K562 (cell line): ENCODE data around the gene PLPPR1. TPM values are rescaled to one million over a fixed set of nuclear protein-coding genes. Genes with fewer than 3 reads are reported as not detected.

Experiments used
- ATAC-seq: fragments of 200-7000 bp; cut with Tn5 transposase; 3 replicates; pipeline ENCODE4 v1.9.1; 2020; ENCODE audit warnings: moderate library complexity
- BruUV-seq: library from RNA; stranded (reverse); fragments of 400-500 nt; replicated peaks from 2 replicates; lab custom pipeline; 2021; lab: Mats Ljungman, UMichigan
- CTCF ChIA-PET: fragments of 300-600 bp; formaldehyde crosslinking; extraction: SDS; loops from one replicate; lab custom pipeline; 2021; ENCODE audit warnings: low intra/inter-chr PET ratio; lab: Yijun Ruan, JAX
- POLR2A ChIA-PET: fragments of 300-600, 350-650 bp; sonication (Branson Sonifier 250); formaldehyde crosslinking; extraction: SDS; loops from one replicate; lab custom pipeline; 2021; ENCODE audit warnings: antibody characterized with exemption, inconsistent platforms; lab: Yijun Ruan, JAX
- DNase-seq, 4 experiments: peaks; one replicate each; pipeline versions ENCODE4 v3.0.0 to v3.0.0-alpha.2; 2011 to 2018; ENCODE audit warnings: low spot score in 3 of 4, mixed read lengths in 3 of 4; ENCODE audit errors: extremely low read depth in 1 of 4
- FAIRE-seq: peaks from 2 replicates; lab custom pipeline; 2011; peaks lifted over from hg19 to GRCh38; lab: Jason Lieb, UNC
- H2AFZ ChIP-seq: 2 replicates; pipeline ENCODE4 v1.6.0; 2011; ENCODE audit warnings: low read depth, low read length, control low read depth, inconsistent platforms
- H3K27ac ChIP-seq: fragments of 200-600 bp; 3 replicates; pipeline ENCODE4 v1.8.0; 2011; ENCODE audit warnings: low read depth, mild to moderate bottlenecking, control low read depth, inconsistent platforms, low read length, moderate library complexity, mixed read lengths; ENCODE audit errors: extremely low read depth
- H3K27me3 ChIP-seq, 2 experiments: fragments of 300-600 bp in 1 of 2; 2 replicates in 1 of 2; 3 replicates in 1 of 2; pipeline versions ENCODE4 v1.6.0 to v1.8.0; 2011; ENCODE audit warnings: inconsistent platforms in 2 of 2, low read length in 2 of 2, mild to moderate bottlenecking in 1 of 2, mixed read lengths in 1 of 2, moderate library complexity in 1 of 2; ENCODE audit not compliant: control insufficient read depth in 2 of 2, insufficient read depth in 2 of 2
- H3K36me3 ChIP-seq: fragments of 300-600 bp; 3 replicates; pipeline ENCODE4 v1.8.0; 2011; ENCODE audit warnings: mild to moderate bottlenecking, low read length, inconsistent platforms; ENCODE audit not compliant: control insufficient read depth, insufficient read depth
- H3K4me1 ChIP-seq, 2 experiments: fragments of 200-600 bp in 1 of 2; replicated peaks in 1 of 2; 2 replicates in 1 of 2; 3 replicates in 1 of 2; pipeline versions ENCODE4 v1.5.1 to v1.8.0; 2011; ENCODE audit warnings: inconsistent platforms in 2 of 2, low read length in 2 of 2, mild to moderate bottlenecking in 1 of 2, mixed read lengths in 1 of 2, moderate library complexity in 1 of 2; ENCODE audit not compliant: control insufficient read depth in 2 of 2, insufficient read depth in 2 of 2
- H3K4me2 ChIP-seq: 2 replicates; pipeline ENCODE4 v1.6.1; 2011; ENCODE audit warnings: low read length, control low read depth, inconsistent platforms, mixed read lengths; ENCODE audit not compliant: insufficient read depth
- H3K4me3 ChIP-seq: fragments of 200-600 bp; sonication (generic), shearing (Covaris generic); 2 replicates; pipeline ENCODE4 v1.5.1; 2016; ENCODE audit warnings: control low read depth, inconsistent platforms
- H3K79me2 ChIP-seq: fragments of 200-600 bp; 3 replicates; pipeline ENCODE4 v1.8.0; 2011; ENCODE audit warnings: low read length, inconsistent platforms; ENCODE audit not compliant: control insufficient read depth, insufficient read depth
- H3K9ac ChIP-seq, 2 experiments: 2 replicates each; pipeline versions ENCODE4 v1.6.0 to v1.6.1; 2011; ENCODE audit warnings: low read depth in 2 of 2, low read length in 2 of 2, control low read depth in 1 of 2, inconsistent platforms in 1 of 2, mild to moderate bottlenecking in 1 of 2, mixed read lengths in 1 of 2; ENCODE audit not compliant: insufficient read depth in 1 of 2
- H3K9me1 ChIP-seq: one replicate; pipeline ENCODE4 v1.6.0; 2011; ENCODE audit warnings: inconsistent platforms, mild to moderate bottlenecking, low read length, moderate library complexity; ENCODE audit not compliant: control insufficient read depth, insufficient read depth
- H3K9me3 ChIP-seq: replicated peaks from 2 replicates; pipeline ENCODE4 v1.5.1; 2011; ENCODE audit warnings: low read depth, low read length, inconsistent platforms; ENCODE audit not compliant: control insufficient read depth, insufficient read depth
- H4K20me1 ChIP-seq: replicated peaks from 2 replicates; pipeline ENCODE4 v1.6.1; 2011; ENCODE audit warnings: low read length, inconsistent platforms, mixed read lengths; ENCODE audit not compliant: control insufficient read depth, insufficient read depth
- ARID2 ChIP-seq: fragments of 450-650 bp; IDR thresholded peaks from 2 replicates; pipeline ENCODE4 v1.6.1; 2017; ENCODE audit warnings: antibody characterized with exemption, mild to moderate bottlenecking
- BRF1 ChIP-seq: IDR thresholded peaks from 3 replicates; pipeline ENCODE4 v1.6.1; 2011; ENCODE audit warnings: borderline replicate concordance, mild to moderate bottlenecking; ENCODE audit not compliant: insufficient read length; ENCODE audit errors: extremely low read depth
- EZH2 ChIP-seq: IDR thresholded peaks from 2 replicates; pipeline ENCODE4 v1.6.1; 2012; ENCODE audit warnings: low read depth, mild to moderate bottlenecking, inconsistent platforms, low read length, borderline replicate concordance
- HDAC2 ChIP-seq: fragments of 450-650 bp; IDR thresholded peaks from 2 replicates; pipeline ENCODE4 v1.6.1; 2016; ENCODE audit warnings: mild to moderate bottlenecking
- NFE2 ChIP-seq: IDR thresholded peaks from 2 replicates; pipeline ENCODE4 v1.6.1; 2014; ENCODE audit warnings: antibody characterized with exemption, low read depth
- RNF2 ChIP-seq: sonication (generic); IDR thresholded peaks from 2 replicates; pipeline ENCODE4 v1.6.1; 2016
- SAFB2 ChIP-seq: fragments of 200-400 bp; formaldehyde crosslinking; IDR thresholded peaks from 2 replicates; pipeline ENCODE4 v1.6.1; 2018; ENCODE audit warnings: borderline replicate concordance, low read length, low read depth, moderate library complexity; ENCODE audit not compliant: severe bottlenecking
- ZC3H8 ChIP-seq: fragments of 450-650 bp; IDR thresholded peaks from 2 replicates; pipeline ENCODE4 v1.6.1; 2017
- ZNF134 ChIP-seq: fragments of 250-450 bp; sonication (Bioruptor Pico); conservative IDR thresholded peaks from 2 replicates; pipeline ENCODE4 v1.4.0; 2020
- ZNF79 ChIP-seq: fragments of 250-450 bp; sonication (Bioruptor Pico); IDR thresholded peaks from 2 replicates; pipeline ENCODE4 v1.4.0; 2020; ENCODE audit warnings: low read depth, mild to moderate bottlenecking, moderate library complexity
- WGBS: fragments of 100-300 bp; shearing (Covaris generic); methylation state at CpG from one replicate; pipeline ENCODE4 v1.1.6; 2016; ENCODE audit warnings: low coverage, mixed read lengths; ENCODE audit not compliant: insufficient coverage; ENCODE audit errors: missing lambda C conversion rate; 5-methylcytosine and 5-hydroxymethylcytosine counted together
- in situ Hi-C: fragments of 300-500 bp; cut with MboI; formaldehyde crosslinking; loops from 4 replicates; pipeline ENCODE4 v1.15.0; 2018; ENCODE audit warnings: inconsistent platforms, mixed read lengths
- intact Hi-C: fragments of 100-400 bp; cut with micrococcal nuclease; formaldehyde crosslinking; loops from 2 replicates; pipeline ENCODE4 v1.14.2; 2022
- polyA plus RNA-seq, 8 experiments: library from polyadenylated mRNA; depleted of rRNA in 4 of 8; stranded (reverse) in 5 of 8; unstranded in 3 of 8; fragments of >200 nt; fragmentation: Nextera tagmentation in 2 of 8; fragmentation: Illumina TruSeq in 1 of 8; extraction: Ambion mirVana in 2 of 8; extraction: Trizol in 1 of 8; gene quantifications; 2 replicates each; pipeline versions ENCODE4 v1.2.1 to v1.2.3, GENCODE V29; 2011 to 2014; ENCODE audit warnings: inconsistent platforms in 1 of 8, missing spikeins in 1 of 8
- total RNA-seq, 7 experiments: library from RNA; depleted of rRNA in 6 of 7; stranded (reverse); fragments of >200 nt in 6 of 7; fragmentation: Illumina TruSeq in 2 of 7; extraction: Trizol in 2 of 7; gene quantifications; 2 replicates each; pipeline versions ENCODE4 v1.2.1 to v1.2.3, GENCODE V29; 2011 to 2021; ENCODE audit warnings: low replicate concordance in 1 of 7
- TF ChIP-seq, protein P1 (sequence below): sonication (generic); formaldehyde crosslinking; IDR thresholded peaks from 2 replicates; pipeline ENCODE4 v1.8.1; 2023; ENCODE audit warnings: mild to moderate bottlenecking, missing genetic modification reagents
- TF ChIP-seq, protein P2 (sequence below): fragments of 200-600 bp; sonication (generic); IDR thresholded peaks from one replicate; pipeline ENCODE4 v1.6.1; 2012; ENCODE audit warnings: mild to moderate bottlenecking, low read depth, low read length, inconsistent platforms

PLPPR1 gene
- total and polyA plus RNA-seq, 9 of the 15 experiments (the other 6 are each of a cell fraction or from before 2014, with no cell fraction given): not detected

DNA sequence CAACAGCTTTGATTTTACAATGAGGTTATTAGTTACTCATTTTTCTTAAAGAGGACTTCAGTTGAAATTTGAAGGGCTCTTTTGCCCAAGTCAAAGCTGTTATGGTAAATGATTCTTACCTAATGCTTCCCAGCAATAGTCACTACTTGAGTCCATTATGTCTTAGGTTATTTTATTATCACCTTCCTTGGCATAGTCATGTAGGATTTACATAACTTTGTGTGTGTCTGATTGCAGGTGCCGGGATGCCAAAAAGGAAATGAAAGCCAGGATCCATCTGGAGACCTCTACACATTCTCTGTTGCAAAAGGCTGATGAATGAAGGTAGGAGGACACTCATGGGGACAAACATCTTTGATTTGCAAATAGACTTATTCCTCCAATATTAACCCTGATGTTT, 38.8 kb upstream of the PLPPR1 start:
- POLR2A ChIA-PET: no interaction called here
- ATAC-seq (no peak), FAIRE-seq (no peak), DNase-seq (no peak)
- CTCF ChIA-PET: no interaction called here
- 0% methylated on average over 1 of the region's 1 CpG for WGBS
- no peaks in the 10 kb centered on the region for H3K36me3 ChIP-seq
- BruUV-seq: no TSS peak
- H3K9me3 ChIP-seq: no peaks in the 10 kb centered on the region; the same call in 1 of the 2 replicates
- H3K9me1 ChIP-seq: no peaks in the 10 kb centered on the region
- H3K9ac ChIP-seq: no peak overlapping the region
- H3K4me2 ChIP-seq: no peak overlapping the region
- in situ Hi-C loops: no loop called here
- intact Hi-C loops: no loop called here
- no peak overlapping the region for H3K27ac ChIP-seq
- H3K79me2 ChIP-seq: no peaks in the 10 kb centered on the region
- no peaks in the 10 kb centered on the region for H3K4me1 ChIP-seq
- no peaks in the 10 kb centered on the region for H3K27me3 ChIP-seq
- H2AFZ ChIP-seq: no peak overlapping the region
- no peaks in the 10 kb centered on the region for H4K20me1 ChIP-seq
- no peak overlapping the region for H3K4me3 ChIP-seq
- TF ChIP-seq ARID2: no peak
- TF ChIP-seq ZC3H8: no peak
- TF ChIP-seq BRF1: no peak
- no peak for TF ChIP-seq ZNF134 (CRISPR knock-in tag)
- TF ChIP-seq, protein P1, sequence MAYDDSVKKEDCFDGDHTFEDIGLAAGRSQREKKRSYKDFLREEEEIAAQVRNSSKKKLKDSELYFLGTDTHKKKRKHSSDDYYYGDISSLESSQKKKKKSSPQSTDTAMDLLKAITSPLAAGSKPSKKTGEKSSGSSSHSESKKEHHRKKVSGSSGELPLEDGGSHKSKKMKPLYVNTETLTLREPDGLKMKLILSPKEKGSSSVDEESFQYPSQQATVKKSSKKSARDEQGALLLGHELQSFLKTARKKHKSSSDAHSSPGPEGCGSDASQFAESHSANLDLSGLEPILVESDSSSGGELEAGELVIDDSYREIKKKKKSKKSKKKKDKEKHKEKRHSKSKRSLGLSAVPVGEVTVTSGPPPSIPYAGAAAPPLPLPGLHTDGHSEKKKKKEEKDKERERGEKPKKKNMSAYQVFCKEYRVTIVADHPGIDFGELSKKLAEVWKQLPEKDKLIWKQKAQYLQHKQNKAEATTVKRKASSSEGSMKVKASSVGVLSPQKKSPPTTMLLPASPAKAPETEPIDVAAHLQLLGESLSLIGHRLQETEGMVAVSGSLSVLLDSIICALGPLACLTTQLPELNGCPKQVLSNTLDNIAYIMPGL (CRISPR knock-in tag): no peak
- TF ChIP-seq, protein P2, sequence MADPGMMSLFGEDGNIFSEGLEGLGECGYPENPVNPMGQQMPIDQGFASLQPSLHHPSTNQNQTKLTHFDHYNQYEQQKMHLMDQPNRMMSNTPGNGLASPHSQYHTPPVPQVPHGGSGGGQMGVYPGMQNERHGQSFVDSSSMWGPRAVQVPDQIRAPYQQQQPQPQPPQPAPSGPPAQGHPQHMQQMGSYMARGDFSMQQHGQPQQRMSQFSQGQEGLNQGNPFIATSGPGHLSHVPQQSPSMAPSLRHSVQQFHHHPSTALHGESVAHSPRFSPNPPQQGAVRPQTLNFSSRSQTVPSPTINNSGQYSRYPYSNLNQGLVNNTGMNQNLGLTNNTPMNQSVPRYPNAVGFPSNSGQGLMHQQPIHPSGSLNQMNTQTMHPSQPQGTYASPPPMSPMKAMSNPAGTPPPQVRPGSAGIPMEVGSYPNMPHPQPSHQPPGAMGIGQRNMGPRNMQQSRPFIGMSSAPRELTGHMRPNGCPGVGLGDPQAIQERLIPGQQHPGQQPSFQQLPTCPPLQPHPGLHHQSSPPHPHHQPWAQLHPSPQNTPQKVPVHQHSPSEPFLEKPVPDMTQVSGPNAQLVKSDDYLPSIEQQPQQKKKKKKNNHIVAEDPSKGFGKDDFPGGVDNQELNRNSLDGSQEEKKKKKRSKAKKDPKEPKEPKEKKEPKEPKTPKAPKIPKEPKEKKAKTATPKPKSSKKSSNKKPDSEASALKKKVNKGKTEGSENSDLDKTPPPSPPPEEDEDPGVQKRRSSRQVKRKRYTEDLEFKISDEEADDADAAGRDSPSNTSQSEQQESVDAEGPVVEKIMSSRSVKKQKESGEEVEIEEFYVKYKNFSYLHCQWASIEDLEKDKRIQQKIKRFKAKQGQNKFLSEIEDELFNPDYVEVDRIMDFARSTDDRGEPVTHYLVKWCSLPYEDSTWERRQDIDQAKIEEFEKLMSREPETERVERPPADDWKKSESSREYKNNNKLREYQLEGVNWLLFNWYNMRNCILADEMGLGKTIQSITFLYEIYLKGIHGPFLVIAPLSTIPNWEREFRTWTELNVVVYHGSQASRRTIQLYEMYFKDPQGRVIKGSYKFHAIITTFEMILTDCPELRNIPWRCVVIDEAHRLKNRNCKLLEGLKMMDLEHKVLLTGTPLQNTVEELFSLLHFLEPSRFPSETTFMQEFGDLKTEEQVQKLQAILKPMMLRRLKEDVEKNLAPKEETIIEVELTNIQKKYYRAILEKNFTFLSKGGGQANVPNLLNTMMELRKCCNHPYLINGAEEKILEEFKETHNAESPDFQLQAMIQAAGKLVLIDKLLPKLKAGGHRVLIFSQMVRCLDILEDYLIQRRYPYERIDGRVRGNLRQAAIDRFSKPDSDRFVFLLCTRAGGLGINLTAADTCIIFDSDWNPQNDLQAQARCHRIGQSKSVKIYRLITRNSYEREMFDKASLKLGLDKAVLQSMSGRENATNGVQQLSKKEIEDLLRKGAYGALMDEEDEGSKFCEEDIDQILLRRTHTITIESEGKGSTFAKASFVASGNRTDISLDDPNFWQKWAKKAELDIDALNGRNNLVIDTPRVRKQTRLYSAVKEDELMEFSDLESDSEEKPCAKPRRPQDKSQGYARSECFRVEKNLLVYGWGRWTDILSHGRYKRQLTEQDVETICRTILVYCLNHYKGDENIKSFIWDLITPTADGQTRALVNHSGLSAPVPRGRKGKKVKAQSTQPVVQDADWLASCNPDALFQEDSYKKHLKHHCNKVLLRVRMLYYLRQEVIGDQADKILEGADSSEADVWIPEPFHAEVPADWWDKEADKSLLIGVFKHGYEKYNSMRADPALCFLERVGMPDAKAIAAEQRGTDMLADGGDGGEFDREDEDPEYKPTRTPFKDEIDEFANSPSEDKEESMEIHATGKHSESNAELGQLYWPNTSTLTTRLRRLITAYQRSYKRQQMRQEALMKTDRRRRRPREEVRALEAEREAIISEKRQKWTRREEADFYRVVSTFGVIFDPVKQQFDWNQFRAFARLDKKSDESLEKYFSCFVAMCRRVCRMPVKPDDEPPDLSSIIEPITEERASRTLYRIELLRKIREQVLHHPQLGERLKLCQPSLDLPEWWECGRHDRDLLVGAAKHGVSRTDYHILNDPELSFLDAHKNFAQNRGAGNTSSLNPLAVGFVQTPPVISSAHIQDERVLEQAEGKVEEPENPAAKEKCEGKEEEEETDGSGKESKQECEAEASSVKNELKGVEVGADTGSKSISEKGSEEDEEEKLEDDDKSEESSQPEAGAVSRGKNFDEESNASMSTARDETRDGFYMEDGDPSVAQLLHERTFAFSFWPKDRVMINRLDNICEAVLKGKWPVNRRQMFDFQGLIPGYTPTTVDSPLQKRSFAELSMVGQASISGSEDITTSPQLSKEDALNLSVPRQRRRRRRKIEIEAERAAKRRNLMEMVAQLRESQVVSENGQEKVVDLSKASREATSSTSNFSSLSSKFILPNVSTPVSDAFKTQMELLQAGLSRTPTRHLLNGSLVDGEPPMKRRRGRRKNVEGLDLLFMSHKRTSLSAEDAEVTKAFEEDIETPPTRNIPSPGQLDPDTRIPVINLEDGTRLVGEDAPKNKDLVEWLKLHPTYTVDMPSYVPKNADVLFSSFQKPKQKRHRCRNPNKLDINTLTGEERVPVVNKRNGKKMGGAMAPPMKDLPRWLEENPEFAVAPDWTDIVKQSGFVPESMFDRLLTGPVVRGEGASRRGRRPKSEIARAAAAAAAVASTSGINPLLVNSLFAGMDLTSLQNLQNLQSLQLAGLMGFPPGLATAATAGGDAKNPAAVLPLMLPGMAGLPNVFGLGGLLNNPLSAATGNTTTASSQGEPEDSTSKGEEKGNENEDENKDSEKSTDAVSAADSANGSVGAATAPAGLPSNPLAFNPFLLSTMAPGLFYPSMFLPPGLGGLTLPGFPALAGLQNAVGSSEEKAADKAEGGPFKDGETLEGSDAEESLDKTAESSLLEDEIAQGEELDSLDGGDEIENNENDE: no peak
- TF ChIP-seq SAFB2: no peak
- no peak for TF ChIP-seq RNF2
- TF ChIP-seq HDAC2: no peak
- TF ChIP-seq NFE2: no peak
- TF ChIP-seq ZNF79 (CRISPR knock-in tag): no peak
- no peak for TF ChIP-seq EZH2
